Femur (tissue), 1 donor: ENCODE measurements around the gene KLKB1.
A peak's percentile ranks its signal among the peaks of the same experiment; 100 is the strongest.
"Not testable (repeated sequence)": the region's sequence is repeated elsewhere in the genome, so short reads cannot be mapped to it uniquely, and the experiment has no call there.

ENCODE experiments used
- DNase-seq: peaks from one replicate; pipeline ENCODE4 v3.0.0-alpha.2; 2017

Gene KLKB1

GRCh38 chr4:186227744-186228513 is 622 bp downstream of the KLKB1 start:
- DNase-seq = no peak

GRCh38 chr4:186228514-186228894 is 1.2 kb downstream of the KLKB1 start:
- DNase-seq = no peak

- DNase-seq = no peak
Observed at GRCh38 chr4:186234367-186234766, 7.1 kb downstream of the KLKB1 start.

- no peak for DNase-seq
Observed at GRCh38 chr4:186236126-186236525, 8.8 kb downstream of the KLKB1 start.

- DNase-seq = no peak
Observed at GRCh38 chr4:186240452-186240847, 13.1 kb downstream of the KLKB1 start.

- no peak for DNase-seq
Observed at GRCh38 chr4:186240848-186241491, 13.7 kb downstream of the KLKB1 start.

- DNase-seq = no peak
Observed at GRCh38 chr4:186241616-186242015, 14.3 kb downstream of the KLKB1 start.

- not testable (repeated sequence) for DNase-seq
Observed at GRCh38 chr4:186242031-186242430, 14.7 kb downstream of the KLKB1 start.

GRCh38 chr4:186243331-186243730 is 16.0 kb downstream of the KLKB1 start:
- DNase-seq = no peak

GRCh38 chr4:186244835-186245234 is 17.5 kb downstream of the KLKB1 start:
- DNase-seq = no peak

GRCh38 chr4:186247062-186247752 is 19.9 kb downstream of the KLKB1 start:
- DNase-seq = not testable (repeated sequence)

GRCh38 chr4:186248643-186249042 is 21.3 kb downstream of the KLKB1 start:
- DNase-seq = no peak

GRCh38 chr4:186249785-186250754 is 22.8 kb downstream of the KLKB1 start:
- no peak for DNase-seq

GRCh38 chr4:186250760-186251159 is 23.5 kb downstream of the KLKB1 start:
- no peak for DNase-seq

GRCh38 chr4:186255122-186255521 is 27.8 kb downstream of the KLKB1 start:
- no peak for DNase-seq

GRCh38 chr4:186258216-186258811 is 31.0 kb downstream of the KLKB1 start:
- no peak for DNase-seq

- no peak for DNase-seq
Observed at GRCh38 chr4:186260117-186260503, 32.8 kb downstream of the KLKB1 start.

- peak; percentile 23 for DNase-seq
Observed at GRCh38 chr4:186260504-186261448, 33.5 kb downstream of the KLKB1 start.

- DNase-seq = no peak
Observed at GRCh38 chr4:186264660-186265059, 37.4 kb downstream of the KLKB1 start.

GRCh38 chr4:186265250-186265649 is 37.9 kb downstream of the KLKB1 start:
- not testable (repeated sequence) for DNase-seq
